NCI-H748 (cell line): ENCODE measurements around the gene SURF1.
"Not testable (repeated sequence)": the region's sequence is repeated elsewhere in the genome, so short reads cannot be mapped to it uniquely, and the experiment has no call there.

Experiments
- DNase-seq: peaks from one replicate; lab custom pipeline; 2025; ENCODE audit not compliant: unreplicated experiment; lab: John Stamatoyannopoulos, UW

Gene SURF1

GRCh38 chr9:133327834-133328484 is 28.3 kb downstream of the SURF1 start:
- DNase-seq = no peak

- DNase-seq = not testable (repeated sequence)
Measured at GRCh38 chr9:133327021-133327420, 29.3 kb downstream of the SURF1 start.

- no peak for DNase-seq
Measured at GRCh38 chr9:133323991-133324703, 32.1 kb downstream of the SURF1 start.

GRCh38 chr9:133323211-133323610 is 33.1 kb downstream of the SURF1 start:
- no peak for DNase-seq

- no peak for DNase-seq
Measured at GRCh38 chr9:133322701-133323100, 33.6 kb downstream of the SURF1 start.

- no peak for DNase-seq
Measured at GRCh38 chr9:133321411-133321935, 34.8 kb downstream of the SURF1 start.

GRCh38 chr9:133320421-133320881 is 35.8 kb downstream of the SURF1 start:
- DNase-seq = no peak

- not testable (repeated sequence) for DNase-seq
Measured at GRCh38 chr9:133317551-133317950, 38.7 kb downstream of the SURF1 start.

- DNase-seq = no peak
Measured at GRCh38 chr9:133315997-133316396, 40.3 kb downstream of the SURF1 start.

GRCh38 chr9:133309608-133310007 is 46.7 kb downstream of the SURF1 start:
- peak; percentile 49 for DNase-seq

GRCh38 chr9:133307301-133307700 is 49.0 kb downstream of the SURF1 start:
- DNase-seq = no peak

- DNase-seq = no peak
Measured at GRCh38 chr9:133306242-133307204, 49.8 kb downstream of the SURF1 start.

GRCh38 chr9:133305731-133306130 is 50.6 kb downstream of the SURF1 start:
- DNase-seq = no peak

- DNase-seq = no peak
Measured at GRCh38 chr9:133304477-133305377, 51.6 kb downstream of the SURF1 start.

GRCh38 chr9:133304158-133304470 is 52.2 kb downstream of the SURF1 start:
- no peak for DNase-seq

- DNase-seq = no peak
Measured at GRCh38 chr9:133303266-133304157, 52.8 kb downstream of the SURF1 start.
